ENCODE measurements around the gene LDB2.

The LDB2 gene

GRCh38 chr4:16804581-16804980 is 93.9 kb downstream of the LDB2 start:
- H3K79me2 ChIP-seq (ENCODE audit: control insufficient read depth, insufficient read depth, low read length, unreplicated experiment) = no peaks in the 10 kb centered on the region
- no peak overlapping the region for H2AFZ ChIP-seq (ENCODE audit: low read length, unreplicated experiment)
- H3K27me3 ChIP-seq (ENCODE audit: insufficient read depth, low read length) = peaks cover 12% of the 10 kb centered on the region; the same call in 1 of the 2 replicates
- H3K27ac ChIP-seq (ENCODE audit: low read depth, low read length) = no peak overlapping the region
- no peaks in the 10 kb centered on the region for H3K4me1 ChIP-seq (ENCODE audit: control insufficient read depth, insufficient read depth, low read length, unreplicated experiment)
- H3K4me3 ChIP-seq (ENCODE audit: low read depth, low read length) = no peak overlapping the region
- H3K36me3 ChIP-seq (ENCODE audit: insufficient read depth, low read length) = no peaks in the 10 kb centered on the region

GRCh38 chr4:16802044-16802443 is 96.4 kb downstream of the LDB2 start:
- no peaks in the 10 kb centered on the region for H3K36me3 ChIP-seq (ENCODE audit: insufficient read depth, low read length)

GRCh38 chr4:16801356-16801755 is 97.1 kb downstream of the LDB2 start:
- Histone ChIP-seq H3K27me3 (ENCODE audit: insufficient read depth, low read length) (no peaks in the 10 kb centered on the region; the same call in 1 of the 2 replicates), H3K36me3 (ENCODE audit: insufficient read depth, low read length) (no peaks in the 10 kb centered on the region), H3K27ac (ENCODE audit: low read depth, low read length) (no peak overlapping the region), H3K4me1 (ENCODE audit: control insufficient read depth, insufficient read depth, low read length, unreplicated experiment) (no peaks in the 10 kb centered on the region), H2AFZ (ENCODE audit: low read length, unreplicated experiment) (no peak overlapping the region), H3K4me3 (ENCODE audit: low read depth, low read length) (no peak overlapping the region), H3K79me2 (ENCODE audit: control insufficient read depth, insufficient read depth, low read length, unreplicated experiment) (no peaks in the 10 kb centered on the region)

More at GRCh38 chr4:16802044-16802443, 96.4 kb downstream of the LDB2 start:
- Histone ChIP-seq H3K27me3 (ENCODE audit: insufficient read depth, low read length) (no peaks in the 10 kb centered on the region; the same call in 1 of the 2 replicates), H3K4me3 (ENCODE audit: low read depth, low read length) (no peak overlapping the region), H2AFZ (ENCODE audit: low read length, unreplicated experiment) (no peak overlapping the region), H3K27ac (ENCODE audit: low read depth, low read length) (no peak overlapping the region), H3K4me1 (ENCODE audit: control insufficient read depth, insufficient read depth, low read length, unreplicated experiment) (no peaks in the 10 kb centered on the region), H3K79me2 (ENCODE audit: control insufficient read depth, insufficient read depth, low read length, unreplicated experiment) (no peaks in the 10 kb centered on the region)

- Histone ChIP-seq H3K27me3 (ENCODE audit: insufficient read depth, low read length) (no peaks in the 10 kb centered on the region), H3K36me3 (ENCODE audit: insufficient read depth, low read length) (no peaks in the 10 kb centered on the region), H3K4me1 (ENCODE audit: control insufficient read depth, insufficient read depth, low read length, unreplicated experiment) (no peaks in the 10 kb centered on the region)
Observed at GRCh38 chr4:16794816-16795445, 103.5 kb downstream of the LDB2 start.

GRCh38 chr4:16791460-16791859 is 107.0 kb downstream of the LDB2 start:
- Histone ChIP-seq H3K27me3 (ENCODE audit: insufficient read depth, low read length) (no peaks in the 10 kb centered on the region), H3K36me3 (ENCODE audit: insufficient read depth, low read length) (no peaks in the 10 kb centered on the region), H2AFZ (ENCODE audit: low read length, unreplicated experiment) (no peak overlapping the region), H3K79me2 (ENCODE audit: control insufficient read depth, insufficient read depth, low read length, unreplicated experiment) (no peaks in the 10 kb centered on the region), H3K4me3 (ENCODE audit: low read depth, low read length) (no peak overlapping the region), H3K27ac (ENCODE audit: low read depth, low read length) (no peak overlapping the region), H3K4me1 (ENCODE audit: control insufficient read depth, insufficient read depth, low read length, unreplicated experiment) (no peaks in the 10 kb centered on the region)

More at GRCh38 chr4:16794816-16795445, 103.5 kb downstream of the LDB2 start:
- Histone ChIP-seq H3K4me3 (ENCODE audit: low read depth, low read length) (no peak overlapping the region), H2AFZ (ENCODE audit: low read length, unreplicated experiment) (no peak overlapping the region), H3K79me2 (ENCODE audit: control insufficient read depth, insufficient read depth, low read length, unreplicated experiment) (no peaks in the 10 kb centered on the region), H3K27ac (ENCODE audit: low read depth, low read length) (no peak overlapping the region)

GRCh38 chr4:16790508-16790907 is 107.9 kb downstream of the LDB2 start:
- Histone ChIP-seq H3K27me3 (ENCODE audit: insufficient read depth, low read length) (no peaks in the 10 kb centered on the region), H2AFZ (ENCODE audit: low read length, unreplicated experiment) (no peak overlapping the region), H3K79me2 (ENCODE audit: control insufficient read depth, insufficient read depth, low read length, unreplicated experiment) (no peaks in the 10 kb centered on the region), H3K4me1 (ENCODE audit: control insufficient read depth, insufficient read depth, low read length, unreplicated experiment) (peaks cover 8% of the 10 kb centered on the region), H3K36me3 (ENCODE audit: insufficient read depth, low read length) (no peaks in the 10 kb centered on the region), H3K27ac (ENCODE audit: low read depth, low read length) (no peak overlapping the region), H3K4me3 (ENCODE audit: low read depth, low read length) (no peak overlapping the region)

GRCh38 chr4:16788868-16789267 is 109.6 kb downstream of the LDB2 start:
- Histone ChIP-seq H3K79me2 (ENCODE audit: control insufficient read depth, insufficient read depth, low read length, unreplicated experiment) (no peaks in the 10 kb centered on the region), H3K36me3 (ENCODE audit: insufficient read depth, low read length) (no peaks in the 10 kb centered on the region), H3K27me3 (ENCODE audit: insufficient read depth, low read length) (no peaks in the 10 kb centered on the region), H3K4me3 (ENCODE audit: low read depth, low read length) (no peak overlapping the region), H3K27ac (ENCODE audit: low read depth, low read length) (no peak overlapping the region), H3K4me1 (ENCODE audit: control insufficient read depth, insufficient read depth, low read length, unreplicated experiment) (peaks cover 9% of the 10 kb centered on the region), H2AFZ (ENCODE audit: low read length, unreplicated experiment) (no peak overlapping the region)

- Histone ChIP-seq H3K4me1 (ENCODE audit: control insufficient read depth, insufficient read depth, low read length, unreplicated experiment) (peaks cover 9% of the 10 kb centered on the region), H2AFZ (ENCODE audit: low read length, unreplicated experiment) (no peak overlapping the region), H3K79me2 (ENCODE audit: control insufficient read depth, insufficient read depth, low read length, unreplicated experiment) (no peaks in the 10 kb centered on the region), H3K27me3 (ENCODE audit: insufficient read depth, low read length) (no peaks in the 10 kb centered on the region), H3K4me3 (ENCODE audit: low read depth, low read length) (no peak overlapping the region), H3K36me3 (ENCODE audit: insufficient read depth, low read length) (no peaks in the 10 kb centered on the region), H3K27ac (ENCODE audit: low read depth, low read length) (no peak overlapping the region)
Observed at GRCh38 chr4:16785793-16786527, 112.5 kb downstream of the LDB2 start.

GRCh38 chr4:16783119-16783518 is 115.3 kb downstream of the LDB2 start:
- H3K79me2 ChIP-seq (ENCODE audit: control insufficient read depth, insufficient read depth, low read length, unreplicated experiment) = no peaks in the 10 kb centered on the region
- H3K27me3 ChIP-seq (ENCODE audit: insufficient read depth, low read length) = no peaks in the 10 kb centered on the region
- H3K4me3 ChIP-seq (ENCODE audit: low read depth, low read length) = no peak overlapping the region
- H2AFZ ChIP-seq (ENCODE audit: low read length, unreplicated experiment) = no peak overlapping the region
- H3K27ac ChIP-seq (ENCODE audit: low read depth, low read length) = no peak overlapping the region
- H3K36me3 ChIP-seq (ENCODE audit: insufficient read depth, low read length) = no peaks in the 10 kb centered on the region
- peaks cover 12% of the 10 kb centered on the region for H3K4me1 ChIP-seq (ENCODE audit: control insufficient read depth, insufficient read depth, low read length, unreplicated experiment)

- H3K36me3 ChIP-seq (ENCODE audit: insufficient read depth, low read length) = no peaks in the 10 kb centered on the region
- H3K27me3 ChIP-seq (ENCODE audit: insufficient read depth, low read length) = no peaks in the 10 kb centered on the region
- H3K4me3 ChIP-seq (ENCODE audit: low read depth, low read length) = no peak overlapping the region
- no peak overlapping the region for H2AFZ ChIP-seq (ENCODE audit: low read length, unreplicated experiment)
- H3K79me2 ChIP-seq (ENCODE audit: control insufficient read depth, insufficient read depth, low read length, unreplicated experiment) = no peaks in the 10 kb centered on the region
- H3K4me1 ChIP-seq (ENCODE audit: control insufficient read depth, insufficient read depth, low read length, unreplicated experiment) = peaks cover 4% of the 10 kb centered on the region
- no peak overlapping the region for H3K27ac ChIP-seq (ENCODE audit: low read depth, low read length)
Observed at GRCh38 chr4:16779028-16779675, 119.3 kb downstream of the LDB2 start.
